HFF-Myc (cell line): ENCODE data around the gene ADARB2.

Source experiments
- DNase-seq: peaks from one replicate; pipeline ENCODE4 v3.0.0-alpha.2; 2011; ENCODE audit warnings: low read depth; ENCODE audit errors: extremely low read depth
- H3K4me3 ChIP-seq: replicated peaks from 2 replicates; pipeline ENCODE4 v1.5.1; 2011; ENCODE audit warnings: low read depth, mild to moderate bottlenecking, control low read depth, low read length
- TF ChIP-seq, protein P1 (sequence below): IDR thresholded peaks from 2 replicates; pipeline ENCODE4 v1.5.1; 2012; ENCODE audit warnings: mild to moderate bottlenecking, low read depth, low read length, control low read depth; ENCODE audit errors: missing control alignments

Gene ADARB2

DNA sequence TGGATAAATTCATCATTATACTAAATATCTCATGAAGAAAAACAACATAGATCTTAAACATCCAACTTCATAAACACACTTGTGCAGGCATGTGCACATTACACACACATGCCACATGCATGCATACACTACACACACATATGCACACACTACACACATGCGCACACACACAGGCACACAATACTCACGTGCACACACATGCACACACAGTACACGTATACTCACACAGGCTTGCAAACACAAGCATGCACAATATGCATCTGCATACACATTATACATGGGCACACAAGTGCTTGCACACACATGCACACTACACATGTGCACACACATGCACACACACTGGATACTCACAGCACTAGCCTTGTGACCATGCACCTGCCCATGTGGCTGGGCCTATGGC lies 105.2 kb downstream of the ADARB2 start:
- TF ChIP-seq, protein P1, sequence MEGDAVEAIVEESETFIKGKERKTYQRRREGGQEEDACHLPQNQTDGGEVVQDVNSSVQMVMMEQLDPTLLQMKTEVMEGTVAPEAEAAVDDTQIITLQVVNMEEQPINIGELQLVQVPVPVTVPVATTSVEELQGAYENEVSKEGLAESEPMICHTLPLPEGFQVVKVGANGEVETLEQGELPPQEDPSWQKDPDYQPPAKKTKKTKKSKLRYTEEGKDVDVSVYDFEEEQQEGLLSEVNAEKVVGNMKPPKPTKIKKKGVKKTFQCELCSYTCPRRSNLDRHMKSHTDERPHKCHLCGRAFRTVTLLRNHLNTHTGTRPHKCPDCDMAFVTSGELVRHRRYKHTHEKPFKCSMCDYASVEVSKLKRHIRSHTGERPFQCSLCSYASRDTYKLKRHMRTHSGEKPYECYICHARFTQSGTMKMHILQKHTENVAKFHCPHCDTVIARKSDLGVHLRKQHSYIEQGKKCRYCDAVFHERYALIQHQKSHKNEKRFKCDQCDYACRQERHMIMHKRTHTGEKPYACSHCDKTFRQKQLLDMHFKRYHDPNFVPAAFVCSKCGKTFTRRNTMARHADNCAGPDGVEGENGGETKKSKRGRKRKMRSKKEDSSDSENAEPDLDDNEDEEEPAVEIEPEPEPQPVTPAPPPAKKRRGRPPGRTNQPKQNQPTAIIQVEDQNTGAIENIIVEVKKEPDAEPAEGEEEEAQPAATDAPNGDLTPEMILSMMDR: no peak
- no peak for DNase-seq
- no peak overlapping the region for H3K4me3 ChIP-seq

DNA sequence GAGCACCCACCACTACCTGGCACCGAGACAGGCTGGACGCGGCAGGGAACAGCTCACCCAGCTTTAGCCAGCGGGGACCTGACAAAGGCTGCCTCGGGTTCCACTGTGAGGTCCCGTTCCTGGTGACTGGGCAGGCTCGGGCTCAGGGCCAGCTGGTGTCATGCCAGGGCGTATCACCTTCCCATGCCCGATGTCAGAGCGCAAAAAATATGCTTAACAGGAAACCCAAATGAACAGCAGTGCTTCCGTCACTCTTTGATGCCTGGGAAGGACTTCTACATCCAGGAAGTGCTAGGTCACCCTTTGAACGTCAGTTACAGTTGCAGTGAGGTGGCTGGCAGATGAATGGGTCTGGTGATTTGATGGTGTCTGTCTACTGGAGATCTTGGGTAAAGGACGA lies 106.0 kb downstream of the ADARB2 start:
- TF ChIP-seq, protein P1: no peak
- no peak for DNase-seq

DNA sequence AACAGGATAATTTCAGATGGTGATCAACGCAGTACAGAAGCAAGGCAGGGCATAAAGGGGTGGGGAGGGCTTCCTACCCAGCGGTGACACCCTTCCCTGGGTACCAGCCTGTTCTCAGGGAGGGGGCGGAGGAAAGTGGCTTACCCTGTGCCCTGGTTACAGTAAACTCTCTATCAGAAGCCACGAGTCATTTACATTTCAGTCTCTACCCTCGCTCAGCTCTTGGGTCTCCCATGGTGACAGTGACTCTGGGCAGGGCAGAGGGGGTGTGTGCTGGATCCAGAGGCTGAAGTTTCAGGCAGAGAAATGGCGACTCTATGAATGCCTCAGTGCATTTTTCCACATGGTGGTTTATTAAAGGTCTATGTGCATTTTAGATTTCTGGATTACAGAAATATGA lies 107.0 kb downstream of the ADARB2 start:
- no peak overlapping the region for H3K4me3 ChIP-seq
- TF ChIP-seq, protein P1: no peak
- no peak for DNase-seq

More for the DNA sequence above, 106.0 kb downstream of the ADARB2 start:
- no peak overlapping the region for H3K4me3 ChIP-seq

DNA sequence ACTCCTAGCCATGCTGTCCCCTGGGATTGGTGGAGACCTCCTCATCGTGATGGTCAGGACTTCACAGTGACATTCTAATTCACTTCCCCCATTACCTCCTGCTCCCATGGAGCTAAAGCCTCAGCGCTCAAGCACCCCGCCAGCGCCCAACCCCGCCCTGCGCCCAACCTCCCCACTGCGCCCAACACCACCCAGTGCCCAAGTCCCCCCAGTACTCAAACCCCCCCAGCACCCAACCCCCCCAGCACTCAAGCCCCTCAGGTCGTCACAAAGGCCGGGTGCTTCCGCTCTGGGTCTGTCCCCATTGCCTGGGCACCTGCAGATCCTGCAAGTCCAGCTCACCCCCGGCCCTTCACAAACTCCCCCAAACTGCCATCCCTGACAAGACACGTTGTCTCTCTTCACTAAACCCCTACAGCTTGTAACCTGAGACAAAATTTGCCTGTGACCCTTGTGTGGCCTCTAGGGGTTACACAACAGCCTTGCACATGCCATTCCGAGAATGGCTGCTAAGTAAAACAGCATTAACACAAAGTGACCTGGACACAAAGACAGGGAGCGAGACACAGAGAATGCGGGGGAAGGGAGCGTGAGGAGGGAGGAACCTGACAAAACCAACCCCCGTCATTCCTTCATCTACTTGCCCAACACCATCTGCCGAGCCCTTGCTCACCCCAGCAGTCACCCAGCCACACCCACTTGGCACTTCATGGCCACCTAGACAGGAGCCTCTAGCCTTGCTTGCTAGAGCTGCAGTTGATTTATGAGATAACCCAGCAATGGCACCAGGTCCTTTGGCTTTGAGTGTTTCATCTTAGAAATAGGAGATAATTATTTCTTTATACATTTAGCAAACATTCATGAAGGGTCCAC lies 107.8 kb downstream of the ADARB2 start:
- TF ChIP-seq, protein P1: no peak
- no peak overlapping the region for H3K4me3 ChIP-seq
- DNase-seq: no peak

DNA sequence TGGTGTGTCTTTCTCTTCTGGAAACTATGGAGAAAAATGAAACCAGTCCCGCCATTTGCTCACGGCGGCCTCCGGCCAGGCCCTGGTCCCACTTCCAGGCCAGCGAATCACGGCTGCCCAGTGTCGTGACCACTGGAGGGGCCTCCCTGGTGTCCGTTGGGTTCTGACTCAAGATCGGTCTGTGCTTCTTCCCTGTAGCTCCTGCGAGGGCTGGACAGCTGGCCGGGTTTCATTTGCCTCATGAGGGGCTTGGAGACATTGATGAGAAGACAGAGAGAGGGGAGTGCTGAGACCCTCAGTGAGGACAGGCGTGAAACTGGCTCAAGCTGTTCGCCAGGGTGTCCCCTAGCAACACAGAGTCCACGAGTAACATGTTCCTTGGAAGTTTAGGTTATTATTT lies 108.6 kb downstream of the ADARB2 start:
- no peak for DNase-seq
- TF ChIP-seq, protein P1: no peak
- no peak overlapping the region for H3K4me3 ChIP-seq

DNA sequence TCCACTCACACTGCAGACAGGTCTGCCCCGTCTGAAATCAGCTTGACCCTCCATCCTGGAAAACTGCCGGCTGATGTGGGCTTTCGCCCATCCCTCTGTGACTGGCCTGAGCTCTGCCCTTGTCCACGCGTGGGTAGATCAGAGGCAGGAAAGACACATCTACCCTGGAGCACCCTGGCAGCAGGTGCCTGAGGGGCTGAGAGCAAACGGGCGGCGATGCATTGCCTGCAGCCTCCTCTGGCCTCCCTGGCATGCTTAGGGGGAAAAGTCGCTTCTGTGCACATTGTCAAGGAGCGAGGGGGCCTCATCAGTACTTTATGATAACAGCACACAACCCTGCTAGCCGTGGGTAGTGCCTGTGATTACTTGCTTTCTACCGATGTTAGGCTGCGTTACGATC lies 109.4 kb downstream of the ADARB2 start:
- no peak for DNase-seq
- TF ChIP-seq, protein P1: no peak
- H3K4me3 ChIP-seq: no peak overlapping the region
